ENCODE data around the gene POLR2E.

POLR2E gene

GRCh38 chr19:1046836-1047695 lies 48.1 kb downstream of the POLR2E start:
- TF ChIP-seq CTCF (IDR thresholded peaks at IDR 0.05): no peak
- no peak for DNase-seq (ENCODE audit: low spot score)
- no peak overlapping the region for H3K4me3 ChIP-seq
- H3K27ac ChIP-seq: no peak overlapping the region

GRCh38 chr19:1046117-1046626 lies 49.0 kb downstream of the POLR2E start:
- DNase-seq (ENCODE audit: low spot score): no peak
- Histone ChIP-seq H3K4me3 (no peak overlapping the region), H3K27ac (no peak overlapping the region)
- no peak for TF ChIP-seq CTCF (IDR thresholded peaks at IDR 0.05)

- H3K4me3 ChIP-seq: no peak overlapping the region
Measured at GRCh38 chr19:1045247-1045603, 50.0 kb downstream of the POLR2E start.

GRCh38 chr19:1042689-1043511 lies 52.3 kb downstream of the POLR2E start:
- TF ChIP-seq CTCF (IDR thresholded peaks at IDR 0.05): no peak
- Histone ChIP-seq H3K27ac (no peak overlapping the region), H3K4me3 (no peak overlapping the region)
- no peak for DNase-seq (ENCODE audit: low spot score)

More at GRCh38 chr19:1045247-1045603, 50.0 kb downstream of the POLR2E start:
- no peak for TF ChIP-seq CTCF (IDR thresholded peaks at IDR 0.05)
- no peak overlapping the region for H3K27ac ChIP-seq
- no peak for DNase-seq (ENCODE audit: low spot score)

- H3K27ac ChIP-seq: peak overlapping the region in 1 of 2 donors; percentile 22
- DNase-seq (ENCODE audit: low spot score): no peak
- H3K4me3 ChIP-seq: peak overlapping the region; percentile 71
- no peak for TF ChIP-seq CTCF (IDR thresholded peaks at IDR 0.05)
Measured at GRCh38 chr19:1041835-1042685, 53.1 kb downstream of the POLR2E start.

GRCh38 chr19:1041272-1041834 lies 53.8 kb downstream of the POLR2E start:
- no peak for DNase-seq (ENCODE audit: low spot score)
- H3K4me3 ChIP-seq: peak overlapping the region; percentile 71
- peak overlapping the region in 1 of 2 donors; percentile 62 for H3K27ac ChIP-seq
- no peak for TF ChIP-seq CTCF (IDR thresholded peaks at IDR 0.05)

Data from coronary artery (tissue), 2 donors.